HCT116 (cell line): Measurements from ENCODE around the gene OPCML. TPM values are rescaled to one million over a fixed set of nuclear protein-coding genes. Genes with fewer than 3 reads are reported as not detected.

ENCODE experiments used
- ATAC-seq: fragments of 200-7000 bp; cut with Tn5 transposase; 2 replicates; pipeline ENCODE4 v1.9.1; 2020; ENCODE audit warnings: mild to moderate bottlenecking, moderate library complexity
- BruUV-seq: library from RNA; stranded (reverse); fragments of 400-500 nt; replicated peaks from 2 replicates; lab custom pipeline; 2021; lab: Mats Ljungman, UMichigan
- CTCF ChIA-PET: fragments of 300-600 bp; sonication (Branson Sonifier 250); formaldehyde crosslinking; loops from one replicate; lab custom pipeline; 2021; ENCODE audit warnings: antibody characterized with exemption; lab: Charles Lee
- POLR2A ChIA-PET: fragments of 300-600, 350-600 bp; sonication (Branson Sonifier 250); formaldehyde crosslinking; loops from one replicate; lab custom pipeline; 2021; ENCODE audit warnings: antibody characterized with exemption; lab: Charles Lee
- RAD21 ChIA-PET, 2 experiments: fragments of 300-600 bp; sonication (Branson Sonifier 250); formaldehyde crosslinking; loops; one replicate each; lab custom pipeline; 2023; ENCODE audit warnings: low total read pairs in 2 of 2; ENCODE audit not compliant: uncharacterized antibody in 2 of 2, unreplicated experiment in 2 of 2, low non-redundant PET in 1 of 2; lab: Charles Lee
- DNase-seq: peaks from one replicate; pipeline ENCODE4 v3.0.0-alpha.2; 2010; ENCODE audit warnings: low read depth, low spot score
- H2AFZ ChIP-seq: fragments of 200-600 bp; shearing (Covaris generic), sonication (generic); 2 replicates; pipeline ENCODE4 v1.6.1; 2017; ENCODE audit warnings: low read depth, mixed run types, mixed read lengths, antibody characterized with exemption, low read length; ENCODE audit not compliant: poor library complexity, severe bottlenecking
- H3K27ac ChIP-seq: 2 replicates; pipeline ENCODE4 v1.5.1; 2012; ENCODE audit warnings: low read depth, low read length
- H3K27me3 ChIP-seq: fragments of 200-600 bp; sonication (generic); 2 replicates; pipeline ENCODE4 v1.6.1; 2016; ENCODE audit warnings: mixed run types, low read length, mixed read lengths; ENCODE audit not compliant: insufficient read depth
- H3K36me3 ChIP-seq, 2 experiments: fragments of 200-500 bp in 1 of 2; fragments of 200-600 bp in 1 of 2; sonication (Bioruptor generic) in 1 of 2; sonication (generic) in 1 of 2; 2 replicates each; pipeline versions ENCODE4 v1.5.1 to v1.6.1; 2014 to 2016; ENCODE audit warnings: low read length in 2 of 2, inconsistent platforms in 1 of 2, mixed read lengths in 1 of 2, mixed run types in 1 of 2; ENCODE audit not compliant: insufficient read depth in 2 of 2, control insufficient read depth in 1 of 2
- H3K4me1 ChIP-seq, 2 experiments: fragments of 200-600 bp in 1 of 2; sonication (generic) in 1 of 2; 2 replicates each; pipeline versions ENCODE4 v1.5.1 to v1.6.1; 2012 to 2017; ENCODE audit warnings: low read length in 2 of 2, inconsistent platforms in 1 of 2, mild to moderate bottlenecking in 1 of 2, mixed read lengths in 1 of 2, mixed run types in 1 of 2, moderate library complexity in 1 of 2; ENCODE audit not compliant: insufficient read depth in 2 of 2, control insufficient read depth in 1 of 2
- H3K4me2 ChIP-seq: fragments of 200-600 bp; sonication (generic); 2 replicates; pipeline ENCODE4 v1.6.1; 2017; ENCODE audit warnings: mixed run types, low read length, mixed read lengths
- H3K4me3 ChIP-seq, 2 experiments: fragments of 200-600 bp in 1 of 2; sonication (generic) in 1 of 2; replicated peaks in 1 of 2; 2 replicates each; pipeline ENCODE4 v1.5.1; 2011 to 2016; ENCODE audit warnings: low read length in 2 of 2, control low read depth in 1 of 2, low read depth in 1 of 2, mild to moderate bottlenecking in 1 of 2, mixed read lengths in 1 of 2, mixed run types in 1 of 2
- H3K79me2 ChIP-seq: fragments of 200-600 bp; sonication (generic); 2 replicates; pipeline ENCODE4 v1.6.1; 2017; ENCODE audit warnings: mild to moderate bottlenecking, mixed run types, low read length, moderate library complexity, mixed read lengths; ENCODE audit not compliant: insufficient read depth
- H3K9ac ChIP-seq: fragments of 200-600 bp; sonication (generic); 2 replicates; pipeline ENCODE4 v1.6.1; 2016; ENCODE audit warnings: low read length, mixed read lengths
- H3K9me2 ChIP-seq: fragments of 200-600 bp; sonication (generic), shearing (Covaris generic); 2 replicates; pipeline ENCODE4 v1.6.1; 2017; ENCODE audit warnings: mixed run types, mild to moderate bottlenecking, moderate library complexity; ENCODE audit not compliant: insufficient read depth
- H3K9me3 ChIP-seq, 2 experiments: fragments of 200-500 bp in 1 of 2; fragments of 200-600 bp in 1 of 2; sonication (Bioruptor generic) in 1 of 2; sonication (generic) in 1 of 2; 2 replicates each; pipeline ENCODE4 v1.6.1; 2014 to 2017; ENCODE audit warnings: low read length in 2 of 2, mixed read lengths in 2 of 2, inconsistent platforms in 1 of 2, low read depth in 1 of 2, mild to moderate bottlenecking in 1 of 2, mixed run types in 1 of 2, moderate library complexity in 1 of 2; ENCODE audit not compliant: control insufficient read depth in 1 of 2, insufficient read depth in 1 of 2
- H4K20me1 ChIP-seq: fragments of 200-600 bp; sonication (generic), shearing (Covaris generic); 2 replicates; pipeline ENCODE4 v1.6.1; 2017; ENCODE audit warnings: mixed run types, mild to moderate bottlenecking, moderate library complexity; ENCODE audit not compliant: insufficient read depth
- EZH2 ChIP-seq: fragments of 200-600 bp; sonication (generic); IDR thresholded peaks from 2 replicates; pipeline ENCODE4 v1.6.1; 2017; ENCODE audit warnings: antibody characterized with exemption, mixed run types
- FOSL1 ChIP-seq: IDR thresholded peaks from 2 replicates; pipeline ENCODE4 v1.6.1; 2012; ENCODE audit warnings: low read depth
- POLR2A ChIP-seq: IDR thresholded peaks from 2 replicates; pipeline ENCODE4 v1.7.0; 2011; ENCODE audit warnings: borderline replicate concordance; ENCODE audit not compliant: insufficient read depth, insufficient read length; ENCODE audit errors: extremely low read depth
- POLR2AphosphoS5 ChIP-seq: IDR thresholded peaks from 2 replicates; pipeline ENCODE4 v1.6.1; 2011; ENCODE audit warnings: mild to moderate bottlenecking, low read depth, low read length, moderate library complexity
- RAD21 ChIP-seq: IDR thresholded peaks from 2 replicates; pipeline ENCODE4 v1.6.1; 2012; ENCODE audit warnings: low read depth, mild to moderate bottlenecking
- SRF ChIP-seq: IDR thresholded peaks from 2 replicates; pipeline ENCODE4 v1.6.1; 2012; ENCODE audit warnings: low read depth
- YY1 ChIP-seq: IDR thresholded peaks from 2 replicates; pipeline ENCODE4 v1.6.1; 2011; ENCODE audit warnings: low read length, low read depth, moderate library complexity, mild to moderate bottlenecking; ENCODE audit not compliant: insufficient replicate concordance; ENCODE audit errors: extremely low read depth
- intact Hi-C: fragments of 100-400 bp; cut with micrococcal nuclease; formaldehyde crosslinking; loops from 2 replicates; pipeline ENCODE4 v1.10.0; 2022
- total RNA-seq: library from RNA; stranded (reverse); gene quantifications from one replicate; pipeline ENCODE4 v1.2.1, GENCODE V29; 2021; ENCODE audit not compliant: unreplicated experiment
- TF ChIP-seq, protein P1 (sequence below), 3 experiments: fragments of 200-600 bp in 1 of 3; sonication (generic) in 1 of 3; IDR thresholded peaks in 2 of 3; conservative IDR thresholded peaks in 1 of 3; 2 replicates each; pipeline ENCODE4 v1.5.1; 2012 to 2017; ENCODE audit warnings: low read depth in 2 of 3, low read length in 2 of 3, antibody characterized with exemption in 1 of 3, borderline replicate concordance in 1 of 3, control low read depth in 1 of 3, mild to moderate bottlenecking in 1 of 3, mixed read lengths in 1 of 3, mixed run types in 1 of 3, moderate library complexity in 1 of 3; ENCODE audit not compliant: insufficient read depth in 1 of 3
- TF ChIP-seq, protein P2 (sequence below): IDR thresholded peaks from 2 replicates; pipeline ENCODE4 v1.6.1; 2011; ENCODE audit warnings: mild to moderate bottlenecking, low read length, moderate library complexity; ENCODE audit not compliant: insufficient replicate concordance; ENCODE audit errors: extremely low read depth

The OPCML gene
- total RNA-seq, 1 experiment from 2014 or later = not detected

DNA sequence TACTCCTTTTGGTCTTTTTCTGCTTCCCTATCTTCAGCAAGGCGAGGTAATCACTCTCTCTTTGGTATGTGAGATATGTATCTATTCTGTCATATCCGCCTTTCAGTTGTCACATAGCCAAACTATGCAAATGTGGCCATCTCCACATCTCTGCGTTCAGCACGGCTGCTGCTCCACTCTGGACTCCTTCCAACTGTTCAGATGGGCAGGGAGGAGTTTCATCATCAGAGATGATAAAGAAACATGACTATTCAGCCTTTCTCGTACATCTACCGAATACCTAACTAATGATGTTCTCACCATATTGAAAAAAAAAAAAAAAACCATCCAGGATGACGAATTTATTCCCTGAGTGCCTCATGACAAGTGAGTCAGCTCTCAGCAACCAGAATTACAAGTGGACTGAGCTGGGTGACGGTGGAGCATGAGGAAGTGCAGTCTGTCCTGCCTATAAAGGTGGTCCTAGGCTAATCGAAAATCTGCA, 899.6 kb downstream of the OPCML start:
- Histone ChIP-seq H3K4me3 (no peak overlapping the region), H3K27ac (no peak overlapping the region), H2AFZ (no peak overlapping the region), H3K9me3 (peaks cover 0 to 17% of the 10 kb centered on the region in 2 experiments; a peak in 2 of 4 replicates), H3K9ac (no peak overlapping the region), H3K27me3 (no peaks in the 10 kb centered on the region), H3K4me2 (no peak overlapping the region), H4K20me1 (no peaks in the 10 kb centered on the region), H3K79me2 (no peaks in the 10 kb centered on the region), H3K4me1 (no peaks in the 10 kb centered on the region), H3K9me2 (no peaks in the 10 kb centered on the region), H3K36me3 (no peaks in the 10 kb centered on the region)
- no TSS peak for BruUV-seq
- TF ChIP-seq RAD21 (no peak), POLR2AphosphoS5 (no peak), YY1 (no peak), POLR2A (no peak), FOSL1 (no peak), SRF (no peak), EZH2 (no peak)
- TF ChIP-seq, protein P1, sequence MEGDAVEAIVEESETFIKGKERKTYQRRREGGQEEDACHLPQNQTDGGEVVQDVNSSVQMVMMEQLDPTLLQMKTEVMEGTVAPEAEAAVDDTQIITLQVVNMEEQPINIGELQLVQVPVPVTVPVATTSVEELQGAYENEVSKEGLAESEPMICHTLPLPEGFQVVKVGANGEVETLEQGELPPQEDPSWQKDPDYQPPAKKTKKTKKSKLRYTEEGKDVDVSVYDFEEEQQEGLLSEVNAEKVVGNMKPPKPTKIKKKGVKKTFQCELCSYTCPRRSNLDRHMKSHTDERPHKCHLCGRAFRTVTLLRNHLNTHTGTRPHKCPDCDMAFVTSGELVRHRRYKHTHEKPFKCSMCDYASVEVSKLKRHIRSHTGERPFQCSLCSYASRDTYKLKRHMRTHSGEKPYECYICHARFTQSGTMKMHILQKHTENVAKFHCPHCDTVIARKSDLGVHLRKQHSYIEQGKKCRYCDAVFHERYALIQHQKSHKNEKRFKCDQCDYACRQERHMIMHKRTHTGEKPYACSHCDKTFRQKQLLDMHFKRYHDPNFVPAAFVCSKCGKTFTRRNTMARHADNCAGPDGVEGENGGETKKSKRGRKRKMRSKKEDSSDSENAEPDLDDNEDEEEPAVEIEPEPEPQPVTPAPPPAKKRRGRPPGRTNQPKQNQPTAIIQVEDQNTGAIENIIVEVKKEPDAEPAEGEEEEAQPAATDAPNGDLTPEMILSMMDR (IDR thresholded peaks at IDR 0.05 in 2 of 3, conservative IDR thresholded peaks at IDR 0.05 in 1 of 3; ENCODE audit: borderline replicate concordance in 1 of 3, insufficient read depth in 1 of 3, low read depth in 2 of 3, low read length in 2 of 3) = no peak
- TF ChIP-seq, protein P2, sequence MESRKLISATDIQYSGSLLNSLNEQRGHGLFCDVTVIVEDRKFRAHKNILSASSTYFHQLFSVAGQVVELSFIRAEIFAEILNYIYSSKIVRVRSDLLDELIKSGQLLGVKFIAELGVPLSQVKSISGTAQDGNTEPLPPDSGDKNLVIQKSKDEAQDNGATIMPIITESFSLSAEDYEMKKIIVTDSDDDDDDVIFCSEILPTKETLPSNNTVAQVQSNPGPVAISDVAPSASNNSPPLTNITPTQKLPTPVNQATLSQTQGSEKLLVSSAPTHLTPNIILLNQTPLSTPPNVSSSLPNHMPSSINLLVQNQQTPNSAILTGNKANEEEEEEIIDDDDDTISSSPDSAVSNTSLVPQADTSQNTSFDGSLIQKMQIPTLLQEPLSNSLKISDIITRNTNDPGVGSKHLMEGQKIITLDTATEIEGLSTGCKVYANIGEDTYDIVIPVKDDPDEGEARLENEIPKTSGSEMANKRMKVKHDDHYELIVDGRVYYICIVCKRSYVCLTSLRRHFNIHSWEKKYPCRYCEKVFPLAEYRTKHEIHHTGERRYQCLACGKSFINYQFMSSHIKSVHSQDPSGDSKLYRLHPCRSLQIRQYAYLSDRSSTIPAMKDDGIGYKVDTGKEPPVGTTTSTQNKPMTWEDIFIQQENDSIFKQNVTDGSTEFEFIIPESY = no peak
- RAD21 ChIA-PET = no interaction called here
- intact Hi-C loops = no loop called here
- POLR2A ChIA-PET = no interaction called here
- CTCF ChIA-PET = no interaction called here
- DNase-seq = no peak
- no peak for ATAC-seq
